Mesothelial cell of epicardium (in vitro differentiated cells): ENCODE results near the gene RNU6-1. TPM values are rescaled to one million over a fixed set of nuclear protein-coding genes. Genes with fewer than 3 reads are reported as not detected.
A peak's percentile ranks its signal among the peaks of the same experiment; 100 is the strongest.

Experiments
- DNase-seq, 2 experiments: peaks; one replicate each; pipeline ENCODE4 v3.0.0; 2021; ENCODE audit warnings: low spot score in 2 of 2; ENCODE audit not compliant: unreplicated experiment in 2 of 2
- H3K27ac Mint-ChIP-seq: 2 replicates; pipeline ENCODE4 v1.8.0; 2021; ENCODE audit warnings: mixed read lengths
- H3K27me3 Mint-ChIP-seq: 2 replicates; pipeline ENCODE4 v1.8.0; 2021; ENCODE audit warnings: low read depth, mixed read lengths
- H3K36me3 Mint-ChIP-seq: 2 replicates; pipeline ENCODE4 v1.8.0; 2021; ENCODE audit warnings: mixed read lengths
- H3K4me1 Mint-ChIP-seq: 2 replicates; pipeline ENCODE4 v1.8.0; 2021; ENCODE audit warnings: mixed read lengths
- H3K4me3 Mint-ChIP-seq: 2 replicates; pipeline ENCODE4 v1.8.0; 2021; ENCODE audit warnings: mild to moderate bottlenecking, moderate library complexity, mixed read lengths
- H3K9me3 Mint-ChIP-seq: 2 replicates; pipeline ENCODE4 v1.8.0; 2021; ENCODE audit warnings: mixed read lengths
- total RNA-seq: library from RNA; stranded (reverse); gene quantifications from 3 replicates; pipeline ENCODE4 v1.2.1, GENCODE V29; 2021
- TF ChIP-seq, protein P1 (sequence below): fragments of 200-600 bp; sonication (generic); IDR thresholded peaks from one replicate; pipeline ENCODE4 v1.5.0; 2021; ENCODE audit warnings: antibody characterized with exemption; ENCODE audit not compliant: unreplicated experiment

The RNU6-1 gene
- total RNA-seq, 1 donor from 2014 or later, result not detected

GRCh38 chr15:67832031-67832551 is 7.8 kb downstream of the RNU6-1 start:
- DNase-seq, result no peak
- Mint-ChIP-seq H3K4me3 (no peak overlapping the region), H3K27me3 (peaks cover 90% of the 10 kb centered on the region), H3K4me1 (peaks cover 33% of the 10 kb centered on the region), H3K27ac (no peak overlapping the region), H3K9me3 (no peaks in the 10 kb centered on the region), H3K36me3 (no peaks in the 10 kb centered on the region)
- TF ChIP-seq, protein P1, sequence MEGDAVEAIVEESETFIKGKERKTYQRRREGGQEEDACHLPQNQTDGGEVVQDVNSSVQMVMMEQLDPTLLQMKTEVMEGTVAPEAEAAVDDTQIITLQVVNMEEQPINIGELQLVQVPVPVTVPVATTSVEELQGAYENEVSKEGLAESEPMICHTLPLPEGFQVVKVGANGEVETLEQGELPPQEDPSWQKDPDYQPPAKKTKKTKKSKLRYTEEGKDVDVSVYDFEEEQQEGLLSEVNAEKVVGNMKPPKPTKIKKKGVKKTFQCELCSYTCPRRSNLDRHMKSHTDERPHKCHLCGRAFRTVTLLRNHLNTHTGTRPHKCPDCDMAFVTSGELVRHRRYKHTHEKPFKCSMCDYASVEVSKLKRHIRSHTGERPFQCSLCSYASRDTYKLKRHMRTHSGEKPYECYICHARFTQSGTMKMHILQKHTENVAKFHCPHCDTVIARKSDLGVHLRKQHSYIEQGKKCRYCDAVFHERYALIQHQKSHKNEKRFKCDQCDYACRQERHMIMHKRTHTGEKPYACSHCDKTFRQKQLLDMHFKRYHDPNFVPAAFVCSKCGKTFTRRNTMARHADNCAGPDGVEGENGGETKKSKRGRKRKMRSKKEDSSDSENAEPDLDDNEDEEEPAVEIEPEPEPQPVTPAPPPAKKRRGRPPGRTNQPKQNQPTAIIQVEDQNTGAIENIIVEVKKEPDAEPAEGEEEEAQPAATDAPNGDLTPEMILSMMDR, result no peak

GRCh38 chr15:67831363-67831762 is 8.5 kb downstream of the RNU6-1 start:
- no peak for DNase-seq
- Mint-ChIP-seq H3K27ac (no peak overlapping the region), H3K4me3 (no peak overlapping the region), H3K4me1 (peaks cover 32% of the 10 kb centered on the region), H3K27me3 (peaks cover 86% of the 10 kb centered on the region), H3K36me3 (no peaks in the 10 kb centered on the region), H3K9me3 (no peaks in the 10 kb centered on the region)
- TF ChIP-seq, protein P1, result no peak

GRCh38 chr15:67829647-67830504 is 10.0 kb downstream of the RNU6-1 start:
- Mint-ChIP-seq H3K9me3 (no peaks in the 10 kb centered on the region), H3K27me3 (peaks cover 86% of the 10 kb centered on the region), H3K4me3 (no peak overlapping the region), H3K36me3 (no peaks in the 10 kb centered on the region), H3K27ac (no peak overlapping the region), H3K4me1 (peaks cover 31% of the 10 kb centered on the region)
- DNase-seq, result no peak
- TF ChIP-seq, protein P1, result no peak

DNA sequence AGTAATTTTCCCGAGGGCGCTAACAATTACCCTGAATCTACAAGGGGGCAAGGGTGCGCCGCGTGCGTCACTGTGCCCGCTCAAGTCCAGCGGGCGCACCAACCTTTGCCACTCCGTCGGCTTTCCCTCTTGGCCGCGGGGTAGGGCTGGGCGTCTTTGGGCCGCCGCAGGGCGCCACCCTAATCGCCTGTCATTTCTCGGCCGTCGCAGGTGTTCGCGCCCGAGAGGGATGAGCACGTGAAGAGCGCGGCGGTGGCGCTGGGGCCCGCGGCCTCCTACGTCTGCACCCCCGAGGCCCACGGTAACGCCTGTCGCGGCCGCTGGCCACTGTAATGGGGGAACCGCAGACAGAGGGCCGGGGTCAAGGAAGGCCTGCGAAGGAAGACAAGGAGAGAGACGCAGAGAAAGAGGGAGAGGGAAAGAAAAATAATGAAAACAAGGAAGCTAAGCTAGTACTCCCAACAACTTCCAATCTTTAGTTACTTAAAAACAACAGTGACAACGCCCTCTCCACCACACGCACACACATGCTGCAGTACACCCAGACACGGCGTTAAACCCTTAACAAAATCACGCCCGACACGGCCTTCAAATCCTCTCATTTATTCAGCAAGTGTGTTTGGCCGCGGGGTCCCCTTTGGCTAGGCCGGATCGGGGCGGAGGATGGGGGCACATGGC is 10.7 kb downstream of the RNU6-1 start:
- Mint-ChIP-seq H3K4me3 (no peak overlapping the region), H3K27me3 (peaks cover 86% of the 10 kb centered on the region), H3K4me1 (peaks cover 30% of the 10 kb centered on the region), H3K9me3 (no peaks in the 10 kb centered on the region), H3K27ac (no peak overlapping the region), H3K36me3 (no peaks in the 10 kb centered on the region)
- no peak for DNase-seq
- TF ChIP-seq, protein P1, result no peak

- TF ChIP-seq, protein P1, result no peak
- no peaks in the 10 kb centered on the region for H3K36me3 Mint-ChIP-seq
- no peaks in the 10 kb centered on the region for H3K9me3 Mint-ChIP-seq
- peaks cover 31% of the 10 kb centered on the region for H3K4me1 Mint-ChIP-seq
- no peak for DNase-seq
- H3K4me3 Mint-ChIP-seq, result peak overlapping the region; percentile 15
- no peak overlapping the region for H3K27ac Mint-ChIP-seq
- H3K27me3 Mint-ChIP-seq, result peaks cover 86% of the 10 kb centered on the region
Observed at GRCh38 chr15:67828278-67828968, 11.4 kb downstream of the RNU6-1 start.
